ENCODE measurements around the gene ZMAT3.

Gene ZMAT3

DNA sequence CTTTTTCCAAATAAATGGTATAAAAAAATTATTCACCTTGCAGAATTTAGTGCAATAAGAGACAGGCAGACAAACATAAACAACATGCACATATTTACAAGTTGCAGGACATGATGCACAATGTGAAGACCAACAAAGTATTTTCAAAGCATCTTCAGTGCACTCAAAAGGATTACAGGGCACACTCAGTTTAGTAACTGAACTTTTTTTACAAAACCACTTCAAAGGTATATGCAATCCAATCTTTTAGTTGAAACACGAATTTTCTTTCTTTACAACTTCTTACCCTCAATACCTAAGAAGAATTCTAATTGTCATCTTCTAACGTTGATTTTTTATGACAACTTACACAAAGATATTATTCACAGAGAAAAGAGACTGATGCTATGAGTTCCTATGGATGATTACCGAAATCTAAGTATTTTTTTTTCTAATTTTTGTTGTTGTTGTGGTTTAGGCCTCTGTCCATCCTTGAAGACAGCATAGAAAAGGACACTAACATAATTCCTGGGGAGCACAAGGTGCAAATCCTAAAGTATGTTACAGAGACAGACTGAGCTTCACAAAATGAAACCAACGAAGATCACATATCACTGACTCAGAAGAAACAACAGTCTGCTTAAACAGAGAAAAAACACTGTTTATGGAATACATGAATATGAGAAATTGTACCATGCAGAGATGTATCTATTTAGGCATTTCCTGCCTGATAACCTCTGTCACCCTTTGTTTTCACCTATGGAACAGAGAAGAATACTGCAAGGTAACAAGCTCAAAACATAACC is 50.3 kb downstream of the ZMAT3 start:
- DNase-seq: no peak

DNA sequence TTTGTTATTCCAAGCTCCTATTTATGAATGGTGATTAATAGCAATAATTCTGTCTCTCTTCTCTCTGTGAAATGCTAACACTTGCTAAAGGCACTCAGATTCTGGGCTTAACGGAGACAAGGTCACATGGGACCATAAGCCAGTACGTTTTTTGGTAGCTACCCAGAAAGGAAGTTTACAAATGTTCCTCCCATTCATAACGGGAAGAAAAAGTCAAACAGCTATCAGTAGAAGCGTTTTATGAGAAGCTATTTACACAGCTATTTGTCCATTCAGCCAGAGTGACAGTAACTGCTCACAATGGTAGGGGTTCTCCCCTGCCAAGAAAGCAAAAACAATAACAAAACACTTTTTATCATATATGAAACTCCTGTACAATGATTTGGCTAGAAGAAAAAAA is 51.5 kb downstream of the ZMAT3 start:
- no peak for DNase-seq

DNA sequence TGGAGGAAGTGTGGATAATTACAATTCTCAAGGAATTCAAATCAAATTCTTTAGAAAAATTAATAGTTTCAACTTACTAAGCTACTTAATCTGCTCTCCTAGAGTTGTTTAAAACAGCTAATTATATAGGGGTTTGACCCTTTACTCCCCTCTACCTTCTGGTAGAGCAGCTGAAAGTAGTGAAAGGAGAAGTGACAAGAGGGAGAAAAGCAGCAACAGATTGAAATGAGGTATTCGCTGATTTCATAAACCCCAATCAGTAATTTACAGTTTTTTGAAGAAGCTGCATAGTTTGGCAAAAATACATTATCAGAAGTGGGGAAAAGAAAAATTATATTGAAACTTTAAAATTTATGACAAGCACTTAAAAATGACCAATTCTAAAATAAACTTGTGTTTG is 52.8 kb downstream of the ZMAT3 start:
- no peak for DNase-seq

DNA sequence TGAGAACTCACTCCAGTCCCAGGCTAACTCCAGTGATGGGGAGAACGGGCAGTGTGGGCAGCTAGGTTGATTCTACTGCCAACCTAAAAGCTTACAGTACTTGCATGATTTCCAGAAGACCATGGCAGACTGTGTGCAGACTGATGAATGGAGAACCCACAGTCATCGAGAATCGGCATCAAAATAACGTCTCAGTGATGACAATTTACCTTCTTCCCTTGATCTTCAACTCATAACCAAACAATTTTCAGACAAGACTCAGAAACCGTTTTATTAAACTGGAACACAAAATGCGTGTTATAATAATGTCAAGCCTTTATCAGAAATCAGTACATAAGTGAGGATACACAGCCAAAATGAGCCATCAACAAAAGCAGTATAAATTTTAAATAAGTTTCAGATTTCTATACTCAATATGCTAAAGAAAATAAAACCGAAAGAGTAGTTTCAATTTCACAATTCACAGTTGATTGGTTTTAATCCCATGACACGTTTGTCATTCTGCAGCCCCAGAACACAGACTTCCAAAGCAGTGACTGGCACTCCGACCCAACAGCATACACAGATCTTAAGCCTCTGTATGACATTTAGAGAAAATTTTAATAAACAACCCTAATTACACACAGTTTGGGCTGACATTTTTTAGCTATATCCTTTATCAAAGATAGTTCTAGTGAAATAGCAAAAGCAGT is 54.5 kb downstream of the ZMAT3 start:
- no peak for DNase-seq

DNA sequence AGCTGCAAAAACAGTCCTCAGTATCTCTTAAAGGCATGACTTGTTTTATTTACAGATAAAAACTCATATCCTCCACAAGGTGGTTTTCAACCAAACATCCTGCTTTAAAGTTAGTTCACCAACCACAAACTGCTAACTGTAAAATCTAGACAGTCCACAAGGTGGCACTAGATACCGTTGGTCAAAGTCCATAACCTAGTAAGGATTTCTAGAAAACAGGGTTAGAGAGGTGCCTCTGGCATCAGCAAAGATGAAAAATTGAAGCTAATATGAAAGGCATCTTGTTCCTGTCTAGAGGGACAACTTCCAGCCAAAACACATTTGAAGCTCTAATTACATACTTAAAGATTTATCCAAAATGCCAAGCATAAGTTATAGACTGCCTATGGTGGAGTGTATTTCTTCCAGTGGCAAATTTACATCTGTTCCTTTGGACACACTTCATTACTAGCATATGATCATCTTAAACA is 56.0 kb downstream of the ZMAT3 start:
- peak; percentile 38 for DNase-seq

DNA sequence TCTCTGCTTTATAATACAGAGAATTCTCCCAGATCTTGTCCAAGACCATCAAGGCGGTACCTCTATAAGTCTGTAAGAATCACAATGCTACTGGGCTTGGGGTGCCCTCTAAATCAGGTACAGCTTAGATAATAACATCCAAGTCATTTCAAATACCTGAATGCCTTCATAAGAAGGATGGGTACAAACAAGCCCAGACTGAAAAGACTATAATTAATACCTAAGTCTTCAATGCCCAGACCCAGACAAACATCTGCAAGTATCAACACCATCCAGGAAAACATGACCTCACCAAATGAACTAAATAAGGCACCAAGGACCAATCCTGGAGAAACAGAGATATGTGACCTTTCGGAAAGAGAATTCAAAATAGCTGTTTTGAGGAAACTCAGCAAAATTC is 65.9 kb downstream of the ZMAT3 start:
- DNase-seq: no peak

DNA sequence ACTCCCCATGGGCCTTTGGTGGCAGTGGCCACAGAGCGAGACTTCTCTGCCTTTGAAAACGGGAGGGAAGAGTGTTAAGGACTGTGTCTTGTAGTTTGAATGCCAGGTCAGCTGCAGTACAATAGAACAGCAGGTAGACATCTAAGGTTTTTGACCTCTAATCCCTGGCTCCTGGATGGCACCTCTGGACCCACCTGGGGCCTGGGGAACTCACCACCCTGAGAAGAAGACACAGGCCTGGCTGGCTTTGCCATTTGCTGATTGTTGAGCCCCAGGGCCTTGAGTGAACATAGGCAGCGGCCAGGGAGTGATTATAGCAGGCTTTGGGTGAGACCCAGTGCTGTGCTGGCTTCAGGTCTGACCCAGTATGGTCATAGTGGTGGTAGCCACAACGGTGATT is 66.4 kb downstream of the ZMAT3 start:
- no peak for DNase-seq

DNA sequence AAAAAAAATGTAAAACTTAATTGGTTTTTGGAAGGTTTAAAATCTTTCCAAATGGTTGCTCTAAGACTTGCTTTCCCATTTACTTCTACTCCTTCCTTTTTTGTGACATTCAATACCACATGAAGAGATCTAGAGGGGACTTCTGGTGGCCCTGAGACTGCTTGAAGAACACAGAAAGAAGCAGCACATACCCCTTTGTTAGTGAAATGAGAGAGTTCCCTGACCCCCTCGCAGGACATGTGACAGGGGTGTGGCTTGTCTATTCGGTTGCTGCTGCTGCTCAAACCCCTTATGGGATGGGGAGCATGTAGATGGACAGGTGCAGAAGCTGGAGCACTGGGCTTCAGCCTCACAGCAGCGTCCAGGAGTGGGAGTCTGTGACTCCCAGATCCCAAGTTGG is 71.0 kb downstream of the ZMAT3 start:
- DNase-seq: no peak

DNA sequence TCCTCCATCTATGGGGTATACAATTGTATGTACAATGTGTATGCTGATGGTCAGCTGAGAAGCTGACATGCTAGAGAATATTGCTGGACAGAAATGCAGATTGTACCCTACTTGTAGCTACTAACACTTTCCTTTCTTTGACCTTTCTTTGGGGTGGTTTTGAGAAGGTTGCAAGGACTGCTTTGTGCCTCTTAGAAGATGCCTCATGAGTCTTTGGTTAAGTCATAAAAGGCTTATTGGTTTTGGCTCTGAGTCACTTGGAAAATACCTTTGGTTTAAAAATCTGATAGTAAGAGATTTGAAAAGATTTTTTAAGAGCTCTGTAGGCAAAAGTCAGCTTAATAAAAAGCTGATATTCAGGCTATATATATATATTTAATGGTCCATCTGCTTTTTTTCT is 71.5 kb downstream of the ZMAT3 start:
- DNase-seq: no peak

DNA sequence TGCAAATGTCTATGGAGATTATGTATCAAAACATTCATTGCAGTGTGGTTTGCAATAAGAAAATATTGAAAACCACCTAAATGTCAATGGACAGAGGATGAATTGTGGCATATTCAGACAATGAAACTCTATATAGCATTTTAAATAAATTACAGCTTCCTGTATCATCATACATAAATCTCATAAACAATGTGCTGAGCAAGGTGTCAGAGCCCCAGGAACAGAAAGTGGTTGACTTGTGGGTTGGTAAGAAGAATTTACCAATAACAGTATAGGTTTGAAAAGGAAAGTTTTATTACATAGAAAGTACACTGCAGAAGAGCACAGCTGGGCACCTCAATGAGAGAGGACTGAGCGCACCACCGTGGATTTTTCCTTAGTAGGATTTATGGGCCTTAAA is 75.2 kb downstream of the ZMAT3 start:
- DNase-seq: no peak

DNA sequence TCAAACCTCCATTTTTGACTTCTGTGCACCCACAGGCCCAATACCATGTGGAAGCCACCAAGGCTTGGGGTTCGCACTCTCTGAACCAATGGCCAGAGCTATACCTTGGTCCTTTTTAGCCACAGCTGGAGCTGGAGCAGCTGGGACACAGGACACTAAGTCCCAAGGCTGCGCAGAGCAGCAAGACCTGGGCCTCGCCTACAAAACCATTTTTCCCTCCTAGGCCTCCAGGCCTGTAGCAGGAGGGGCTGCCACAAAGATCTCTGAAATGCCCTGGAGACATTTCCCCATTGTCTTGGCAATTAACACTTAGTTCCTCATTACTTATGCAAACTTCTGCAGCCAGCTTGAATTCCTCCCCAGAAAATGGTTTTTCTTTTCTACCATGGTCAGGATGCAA is 81.3 kb downstream of the ZMAT3 start:
- DNase-seq: no peak

DNA sequence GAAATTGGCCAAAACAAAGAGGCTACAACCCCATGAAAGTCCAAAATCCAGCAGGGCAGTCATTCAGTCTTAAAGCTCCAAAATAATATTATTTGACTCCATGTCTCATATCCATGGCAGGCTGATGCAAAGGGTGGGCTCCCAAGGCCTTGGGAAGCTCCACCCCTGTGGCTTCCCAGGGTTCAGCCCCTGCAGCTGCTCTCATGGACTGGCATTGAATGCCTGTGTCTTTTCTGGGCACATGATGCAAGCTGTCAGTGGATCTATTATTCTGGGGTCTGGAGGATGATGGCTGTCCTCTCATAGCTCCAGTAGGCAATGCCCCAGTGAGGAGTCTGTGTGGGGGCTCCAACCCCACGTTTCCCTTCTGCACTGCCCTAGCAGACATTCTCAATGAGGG is 81.8 kb downstream of the ZMAT3 start:
- no peak for DNase-seq

DNA sequence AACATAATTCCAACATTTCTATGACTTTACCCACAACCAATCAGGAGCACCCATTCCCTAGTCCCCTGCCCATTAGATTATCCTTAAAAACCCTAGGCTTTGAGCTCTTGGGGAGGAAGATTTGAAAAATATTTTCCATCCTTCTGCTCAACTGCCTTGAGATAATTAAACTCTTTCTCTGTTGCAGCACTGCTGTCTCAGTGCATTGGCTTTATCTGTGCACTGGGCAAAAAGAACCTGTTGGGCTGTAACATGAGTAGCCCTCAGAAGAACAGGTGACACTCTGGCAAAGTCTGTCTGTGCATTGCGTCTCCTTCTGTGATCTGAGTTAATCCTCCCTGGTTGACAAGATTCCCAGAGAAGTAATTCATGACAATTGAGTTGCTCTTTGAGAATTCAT is 83.9 kb downstream of the ZMAT3 start:
- DNase-seq: no peak

DNA sequence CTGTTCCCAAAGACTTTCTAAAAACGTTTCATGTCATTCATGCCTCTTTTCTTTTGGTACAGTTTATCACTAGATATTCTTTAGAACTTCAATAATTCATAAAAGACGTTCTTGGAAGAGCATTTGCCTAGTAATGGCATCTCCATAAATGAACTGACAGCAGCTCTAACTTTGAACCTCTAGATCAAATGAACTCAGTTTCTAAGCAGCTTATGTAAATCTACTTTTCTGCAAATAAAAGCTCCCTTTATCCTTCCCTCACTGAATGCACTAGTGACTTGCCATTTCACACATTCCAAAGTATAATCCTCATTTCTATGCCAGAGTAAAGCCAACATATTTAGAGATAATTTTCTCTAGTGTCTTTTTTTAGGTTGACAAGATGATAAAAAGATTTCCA is 85.2 kb downstream of the ZMAT3 start:
- DNase-seq: no peak

DNA sequence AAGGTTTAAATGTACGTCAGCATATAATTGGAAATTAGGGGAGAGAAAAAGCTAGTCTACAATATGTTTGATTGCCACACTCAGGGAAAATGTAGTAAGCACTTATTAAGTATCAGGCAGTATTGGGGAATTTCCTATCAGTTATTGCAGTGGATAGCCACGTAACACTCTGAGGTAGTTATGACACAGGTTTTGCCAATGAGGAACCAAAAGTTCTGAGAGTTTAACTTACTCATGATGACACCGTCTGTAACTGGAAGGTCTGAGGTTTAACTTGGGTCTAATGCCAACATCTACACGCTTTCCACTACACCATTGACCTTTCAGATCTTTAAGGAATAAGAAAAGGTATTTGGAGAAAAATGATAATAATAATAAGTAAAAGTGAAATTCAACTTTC is 89.5 kb downstream of the ZMAT3 start:
- DNase-seq: no peak

DNA sequence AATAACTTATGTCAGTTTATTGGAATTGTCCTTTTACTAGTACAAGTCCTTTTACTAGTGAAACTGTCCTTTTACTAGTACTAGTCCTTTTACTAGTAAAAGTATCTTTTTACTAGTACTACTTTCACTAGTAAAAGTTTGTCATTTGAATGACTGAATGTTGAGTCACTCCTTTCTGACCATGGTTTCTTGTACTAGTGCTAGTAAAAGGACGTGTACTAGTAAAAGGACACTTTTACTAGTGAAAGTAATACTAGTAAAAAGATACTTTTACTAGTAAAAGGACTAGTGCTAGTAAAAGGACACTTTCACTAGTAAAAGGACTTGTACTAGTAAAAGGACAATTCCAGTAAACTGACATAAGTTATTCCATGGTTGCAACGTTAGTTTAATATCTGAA is 96.3 kb downstream of the ZMAT3 start:
- DNase-seq: no peak

DNA sequence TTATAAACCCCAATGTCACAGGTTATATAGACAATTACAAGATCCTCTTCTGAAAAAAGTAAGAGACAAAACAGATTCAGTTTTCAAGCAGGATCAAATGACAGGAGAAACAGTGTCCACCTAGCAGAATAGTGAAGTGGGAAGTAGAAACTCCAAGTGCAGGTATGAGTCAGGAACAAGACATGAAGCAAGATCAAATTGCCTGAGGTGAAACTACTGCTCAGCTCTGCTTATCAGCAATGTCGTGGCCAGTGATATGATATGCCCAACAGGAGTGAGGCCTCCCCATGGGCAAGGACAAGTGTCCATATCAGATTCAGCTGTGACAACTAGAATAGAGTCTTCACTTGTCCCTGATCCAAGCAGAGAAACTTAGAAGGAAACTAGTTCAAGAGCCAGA is 100.0 kb downstream of the ZMAT3 start:
- no peak for DNase-seq

DNA sequence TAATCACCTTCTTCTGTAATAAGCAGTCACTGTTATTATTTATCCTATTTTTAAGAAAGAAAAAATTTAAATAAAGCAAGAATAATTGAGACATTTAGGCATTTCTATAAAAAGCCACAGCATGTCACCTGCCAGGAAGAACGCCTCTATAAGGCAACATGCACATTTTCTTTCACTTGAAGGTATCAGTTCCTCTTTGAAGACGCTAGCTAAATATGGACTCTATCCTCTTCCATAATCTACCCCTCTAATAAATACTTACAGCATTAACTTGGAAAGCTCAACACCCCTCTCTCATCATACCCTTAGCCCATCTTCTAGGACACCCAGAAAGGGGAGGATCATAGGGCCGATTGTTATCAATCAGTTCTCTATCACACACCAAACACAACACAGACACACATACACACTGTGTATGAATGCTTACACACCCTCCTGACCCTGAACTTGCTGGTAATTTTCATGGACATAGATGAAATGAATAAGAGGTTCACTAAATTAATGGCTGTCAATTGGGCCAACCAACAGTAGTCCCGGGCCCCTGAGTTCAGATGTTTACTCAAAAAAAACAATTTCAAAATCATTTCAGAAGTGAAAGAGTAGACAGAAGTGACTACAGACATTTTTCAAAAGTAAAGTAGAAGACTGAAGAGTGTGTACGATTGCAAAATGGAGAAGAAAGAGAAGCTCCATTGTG is 102.5 kb downstream of the ZMAT3 start:
- no peak for DNase-seq
